K562 (cell line): ENCODE results near the gene NEK5. TPM values are rescaled to one million over a fixed set of nuclear protein-coding genes. Genes with fewer than 3 reads are reported as not detected.
A peak's percentile ranks its signal among the peaks of the same experiment; 100 is the strongest.
"Not testable (repeated sequence)": the region's sequence is repeated elsewhere in the genome, so short reads cannot be mapped to it uniquely, and the experiment has no call there.

Source experiments
- ATAC-seq: fragments of 200-7000 bp; cut with Tn5 transposase; 3 replicates; pipeline ENCODE4 v1.9.1; 2020; ENCODE audit warnings: moderate library complexity
- BruUV-seq: library from RNA; stranded (reverse); fragments of 400-500 nt; replicated peaks from 2 replicates; lab custom pipeline; 2021; lab: Mats Ljungman, UMichigan
- CTCF ChIA-PET: fragments of 300-600 bp; formaldehyde crosslinking; extraction: SDS; loops from one replicate; lab custom pipeline; 2021; ENCODE audit warnings: low intra/inter-chr PET ratio; lab: Yijun Ruan, JAX
- POLR2A ChIA-PET: fragments of 300-600, 350-650 bp; sonication (Branson Sonifier 250); formaldehyde crosslinking; extraction: SDS; loops from one replicate; lab custom pipeline; 2021; ENCODE audit warnings: antibody characterized with exemption, inconsistent platforms; lab: Yijun Ruan, JAX
- DNase-seq, 4 experiments: peaks; one replicate each; pipeline versions ENCODE4 v3.0.0 to v3.0.0-alpha.2; 2011 to 2018; ENCODE audit warnings: low spot score in 3 of 4, mixed read lengths in 3 of 4; ENCODE audit errors: extremely low read depth in 1 of 4
- FAIRE-seq: peaks from 2 replicates; lab custom pipeline; 2011; peaks lifted over from hg19 to GRCh38; lab: Jason Lieb, UNC
- H2AFZ ChIP-seq: 2 replicates; pipeline ENCODE4 v1.6.0; 2011; ENCODE audit warnings: low read depth, low read length, control low read depth, inconsistent platforms
- H3K27ac ChIP-seq: fragments of 200-600 bp; 3 replicates; pipeline ENCODE4 v1.8.0; 2011; ENCODE audit warnings: low read depth, mild to moderate bottlenecking, control low read depth, inconsistent platforms, low read length, moderate library complexity, mixed read lengths; ENCODE audit errors: extremely low read depth
- H3K27me3 ChIP-seq, 2 experiments: fragments of 300-600 bp in 1 of 2; 2 replicates in 1 of 2; 3 replicates in 1 of 2; pipeline versions ENCODE4 v1.6.0 to v1.8.0; 2011; ENCODE audit warnings: inconsistent platforms in 2 of 2, low read length in 2 of 2, mild to moderate bottlenecking in 1 of 2, mixed read lengths in 1 of 2, moderate library complexity in 1 of 2; ENCODE audit not compliant: control insufficient read depth in 2 of 2, insufficient read depth in 2 of 2
- H3K36me3 ChIP-seq: fragments of 300-600 bp; 3 replicates; pipeline ENCODE4 v1.8.0; 2011; ENCODE audit warnings: mild to moderate bottlenecking, low read length, inconsistent platforms; ENCODE audit not compliant: control insufficient read depth, insufficient read depth
- H3K4me1 ChIP-seq, 2 experiments: fragments of 200-600 bp in 1 of 2; replicated peaks in 1 of 2; 2 replicates in 1 of 2; 3 replicates in 1 of 2; pipeline versions ENCODE4 v1.5.1 to v1.8.0; 2011; ENCODE audit warnings: inconsistent platforms in 2 of 2, low read length in 2 of 2, mild to moderate bottlenecking in 1 of 2, mixed read lengths in 1 of 2, moderate library complexity in 1 of 2; ENCODE audit not compliant: control insufficient read depth in 2 of 2, insufficient read depth in 2 of 2
- H3K4me2 ChIP-seq: 2 replicates; pipeline ENCODE4 v1.6.1; 2011; ENCODE audit warnings: low read length, control low read depth, inconsistent platforms, mixed read lengths; ENCODE audit not compliant: insufficient read depth
- H3K4me3 ChIP-seq: fragments of 200-600 bp; sonication (generic), shearing (Covaris generic); 2 replicates; pipeline ENCODE4 v1.5.1; 2016; ENCODE audit warnings: control low read depth, inconsistent platforms
- H3K79me2 ChIP-seq: fragments of 200-600 bp; 3 replicates; pipeline ENCODE4 v1.8.0; 2011; ENCODE audit warnings: low read length, inconsistent platforms; ENCODE audit not compliant: control insufficient read depth, insufficient read depth
- H3K9ac ChIP-seq, 2 experiments: 2 replicates each; pipeline versions ENCODE4 v1.6.0 to v1.6.1; 2011; ENCODE audit warnings: low read depth in 2 of 2, low read length in 2 of 2, control low read depth in 1 of 2, inconsistent platforms in 1 of 2, mild to moderate bottlenecking in 1 of 2, mixed read lengths in 1 of 2; ENCODE audit not compliant: insufficient read depth in 1 of 2
- H3K9me1 ChIP-seq: one replicate; pipeline ENCODE4 v1.6.0; 2011; ENCODE audit warnings: inconsistent platforms, mild to moderate bottlenecking, low read length, moderate library complexity; ENCODE audit not compliant: control insufficient read depth, insufficient read depth
- H3K9me3 ChIP-seq: replicated peaks from 2 replicates; pipeline ENCODE4 v1.5.1; 2011; ENCODE audit warnings: low read depth, low read length, inconsistent platforms; ENCODE audit not compliant: control insufficient read depth, insufficient read depth
- H4K20me1 ChIP-seq: replicated peaks from 2 replicates; pipeline ENCODE4 v1.6.1; 2011; ENCODE audit warnings: low read length, inconsistent platforms, mixed read lengths; ENCODE audit not compliant: control insufficient read depth, insufficient read depth
- ATF3 ChIP-seq, 2 experiments: fragments of 450-650 bp in 1 of 2; sonication (generic) in 1 of 2; formaldehyde crosslinking in 1 of 2; IDR thresholded peaks in 1 of 2; conservative IDR thresholded peaks in 1 of 2; 2 replicates each; pipeline versions ENCODE4 v1.6.1 to v1.8.1; 2016 to 2023; ENCODE audit warnings: mild to moderate bottlenecking in 2 of 2, moderate library complexity in 2 of 2, inconsistent platforms in 1 of 2, missing genetic modification reagents in 1 of 2
- CBFB ChIP-seq: sonication (generic); formaldehyde crosslinking; IDR thresholded peaks from 2 replicates; pipeline ENCODE4 v1.4.0; 2020; ENCODE audit warnings: mild to moderate bottlenecking, missing genetic modification reagents
- CEBPB ChIP-seq: fragments of 450-650 bp; IDR thresholded peaks from 2 replicates; pipeline ENCODE4 v1.6.1; 2016; ENCODE audit warnings: missing genetic modification characterization, missing compliant biosample characterization
- CEBPG ChIP-seq, 3 experiments: fragments of 200-800 bp in 1 of 3; sonication (Bioruptor generic) in 1 of 3; sonication (generic) in 1 of 3; formaldehyde crosslinking in 1 of 3; IDR thresholded peaks in 2 of 3; conservative IDR thresholded peaks in 1 of 3; 2 replicates each; pipeline versions ENCODE4 v1.6.1 to v1.8.0; 2016 to 2022; ENCODE audit warnings: missing compliant biosample characterization in 2 of 3, missing genetic modification characterization in 2 of 3, mild to moderate bottlenecking in 1 of 3, missing genetic modification reagents in 1 of 3
- ELK3 ChIP-seq: fragments of 450-650 bp; formaldehyde crosslinking; IDR thresholded peaks from 2 replicates; pipeline ENCODE4 v1.4.0; 2020; ENCODE audit warnings: mild to moderate bottlenecking
- FOSL1 ChIP-seq: fragments of 200-800 bp; sonication (Bioruptor generic); conservative IDR thresholded peaks from 2 replicates; pipeline ENCODE4 v1.6.1; 2016; ENCODE audit warnings: missing genetic modification characterization, missing compliant biosample characterization
- SMARCA4 ChIP-seq: fragments of 450-650 bp; IDR thresholded peaks from 2 replicates; pipeline ENCODE4 v1.6.1; 2016
- STAT5A ChIP-seq: IDR thresholded peaks from 2 replicates; pipeline ENCODE4 v1.6.1; 2012; ENCODE audit warnings: low read length, inconsistent platforms, borderline replicate concordance
- ZBTB49 ChIP-seq: sonication (generic); formaldehyde crosslinking; IDR thresholded peaks from 2 replicates; pipeline ENCODE4 v1.8.0; 2022; ENCODE audit warnings: missing genetic modification reagents, mild to moderate bottlenecking, borderline replicate concordance
- ZNF184 ChIP-seq: sonication (generic); formaldehyde crosslinking; IDR thresholded peaks from 2 replicates; pipeline ENCODE4 v1.5.0; 2020; ENCODE audit warnings: missing genetic modification reagents
- WGBS: fragments of 100-300 bp; shearing (Covaris generic); methylation state at CpG from one replicate; pipeline ENCODE4 v1.1.6; 2016; ENCODE audit warnings: low coverage, mixed read lengths; ENCODE audit not compliant: insufficient coverage; ENCODE audit errors: missing lambda C conversion rate; 5-methylcytosine and 5-hydroxymethylcytosine counted together
- in situ Hi-C: fragments of 300-500 bp; cut with MboI; formaldehyde crosslinking; loops from 4 replicates; pipeline ENCODE4 v1.15.0; 2018; ENCODE audit warnings: inconsistent platforms, mixed read lengths
- intact Hi-C: fragments of 100-400 bp; cut with micrococcal nuclease; formaldehyde crosslinking; loops from 2 replicates; pipeline ENCODE4 v1.14.2; 2022
- polyA plus RNA-seq, 8 experiments: library from polyadenylated mRNA; depleted of rRNA in 4 of 8; stranded (reverse) in 5 of 8; unstranded in 3 of 8; fragments of >200 nt; fragmentation: Nextera tagmentation in 2 of 8; fragmentation: Illumina TruSeq in 1 of 8; extraction: Ambion mirVana in 2 of 8; extraction: Trizol in 1 of 8; gene quantifications; 2 replicates each; pipeline versions ENCODE4 v1.2.1 to v1.2.3, GENCODE V29; 2011 to 2014; ENCODE audit warnings: inconsistent platforms in 1 of 8, missing spikeins in 1 of 8
- total RNA-seq, 7 experiments: library from RNA; depleted of rRNA in 6 of 7; stranded (reverse); fragments of >200 nt in 6 of 7; fragmentation: Illumina TruSeq in 2 of 7; extraction: Trizol in 2 of 7; gene quantifications; 2 replicates each; pipeline versions ENCODE4 v1.2.1 to v1.2.3, GENCODE V29; 2011 to 2021; ENCODE audit warnings: low replicate concordance in 1 of 7

The NEK5 gene
- total and polyA plus RNA-seq, 9 of the 15 experiments (the other 6 are each of a cell fraction or from before 2014, with no cell fraction given): 0.09 to 0.44 (median 0.33) TPM

GRCh38 chr13:52103386-52103785, 25.5 kb downstream of the NEK5 start (continued):
- TF ChIP-seq ZBTB49 (CRISPR knock-in tag) (no peak), CBFB (CRISPR knock-in tag) (no peak), SMARCA4 (no peak), ZNF184 (CRISPR knock-in tag) (no peak), FOSL1 (tag) (no peak), STAT5A (no peak), ELK3 (CRISPR knock-in tag) (no peak)

- H3K9ac ChIP-seq; BruUV-seq; intact Hi-C loops; H3K9me3 ChIP-seq; H3K4me1 ChIP-seq; H3K27me3 ChIP-seq; ATAC-seq; H3K4me3 ChIP-seq; H3K36me3 ChIP-seq; in situ Hi-C loops; H3K4me2 ChIP-seq; FAIRE-seq; H3K27ac ChIP-seq; CTCF ChIA-PET; H4K20me1 ChIP-seq; H2AFZ ChIP-seq; TF ChIP-seq CEBPG (CRISPR knock-in tag; IDR thresholded peaks at IDR 0.05); ATF3 (CRISPR knock-in tag; conservative IDR thresholded peaks at IDR 0.05): not testable (repeated sequence)
- WGBS: 87% methylated on average over 3 of the region's 3 CpGs
- TF ChIP-seq CEBPG (tag; conservative IDR thresholded peaks at IDR 0.05 in 1 of 2, IDR thresholded peaks at IDR 0.05 in 1 of 2): 0 out of 4 replicates have a peak, but pooled peaks have one; percentile 23 to 40
- peak; percentile 34; the same call in 1 of the 2 replicates for TF ChIP-seq ATF3 (IDR thresholded peaks at IDR 0.05)
- peak; percentile 71; the same call in 1 of the 2 replicates for TF ChIP-seq CEBPB (tag)
- TF ChIP-seq, all 486 proteins: peak for 3; not testable (repeated sequence) for 483
- H3K9me1 ChIP-seq, DNase-seq, H3K79me2 ChIP-seq, POLR2A ChIA-PET: not testable (repeated sequence)
Observed at GRCh38 chr13:52102423-52102822, 26.4 kb downstream of the NEK5 start.
